D721Med (cell line): ENCODE measurements around the gene KCNJ16.

Source experiments
- DNase-seq: peaks from one replicate; pipeline ENCODE4 v3.0.0; 2011; ENCODE audit warnings: low spot score; ENCODE audit not compliant: insufficient read length
- FAIRE-seq: peaks from 2 replicates; lab custom pipeline; 2011; peaks lifted over from hg19 to GRCh38; lab: Jason Lieb, UNC
- TF ChIP-seq, protein P1 (sequence below): IDR thresholded peaks from 2 replicates; pipeline ENCODE4 v1.5.1; 2012; ENCODE audit warnings: mild to moderate bottlenecking, control low read depth; ENCODE audit not compliant: insufficient read depth; ENCODE audit errors: missing control alignments

Gene KCNJ16

DNA sequence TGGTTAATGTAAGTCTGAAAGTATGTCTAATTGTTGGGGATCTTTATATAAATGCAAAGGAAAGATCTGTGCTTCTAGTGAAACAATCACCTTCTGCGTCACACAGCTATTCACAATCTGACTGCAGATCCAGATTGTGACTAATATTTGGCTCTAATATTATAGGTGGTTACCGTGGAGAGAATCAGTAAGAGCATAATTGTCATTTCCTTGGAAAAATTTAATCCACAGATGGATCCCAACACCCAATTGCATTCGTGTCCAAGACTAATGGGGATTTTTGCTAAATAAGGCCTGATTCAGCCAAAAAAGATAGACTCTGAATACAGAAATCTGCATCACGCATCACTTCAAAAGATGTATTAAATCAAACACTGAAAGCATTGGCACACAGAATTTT lies 91.6 kb downstream of the KCNJ16 start:
- TF ChIP-seq, protein P1, sequence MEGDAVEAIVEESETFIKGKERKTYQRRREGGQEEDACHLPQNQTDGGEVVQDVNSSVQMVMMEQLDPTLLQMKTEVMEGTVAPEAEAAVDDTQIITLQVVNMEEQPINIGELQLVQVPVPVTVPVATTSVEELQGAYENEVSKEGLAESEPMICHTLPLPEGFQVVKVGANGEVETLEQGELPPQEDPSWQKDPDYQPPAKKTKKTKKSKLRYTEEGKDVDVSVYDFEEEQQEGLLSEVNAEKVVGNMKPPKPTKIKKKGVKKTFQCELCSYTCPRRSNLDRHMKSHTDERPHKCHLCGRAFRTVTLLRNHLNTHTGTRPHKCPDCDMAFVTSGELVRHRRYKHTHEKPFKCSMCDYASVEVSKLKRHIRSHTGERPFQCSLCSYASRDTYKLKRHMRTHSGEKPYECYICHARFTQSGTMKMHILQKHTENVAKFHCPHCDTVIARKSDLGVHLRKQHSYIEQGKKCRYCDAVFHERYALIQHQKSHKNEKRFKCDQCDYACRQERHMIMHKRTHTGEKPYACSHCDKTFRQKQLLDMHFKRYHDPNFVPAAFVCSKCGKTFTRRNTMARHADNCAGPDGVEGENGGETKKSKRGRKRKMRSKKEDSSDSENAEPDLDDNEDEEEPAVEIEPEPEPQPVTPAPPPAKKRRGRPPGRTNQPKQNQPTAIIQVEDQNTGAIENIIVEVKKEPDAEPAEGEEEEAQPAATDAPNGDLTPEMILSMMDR: no peak
- FAIRE-seq (no peak), DNase-seq (no peak)

DNA sequence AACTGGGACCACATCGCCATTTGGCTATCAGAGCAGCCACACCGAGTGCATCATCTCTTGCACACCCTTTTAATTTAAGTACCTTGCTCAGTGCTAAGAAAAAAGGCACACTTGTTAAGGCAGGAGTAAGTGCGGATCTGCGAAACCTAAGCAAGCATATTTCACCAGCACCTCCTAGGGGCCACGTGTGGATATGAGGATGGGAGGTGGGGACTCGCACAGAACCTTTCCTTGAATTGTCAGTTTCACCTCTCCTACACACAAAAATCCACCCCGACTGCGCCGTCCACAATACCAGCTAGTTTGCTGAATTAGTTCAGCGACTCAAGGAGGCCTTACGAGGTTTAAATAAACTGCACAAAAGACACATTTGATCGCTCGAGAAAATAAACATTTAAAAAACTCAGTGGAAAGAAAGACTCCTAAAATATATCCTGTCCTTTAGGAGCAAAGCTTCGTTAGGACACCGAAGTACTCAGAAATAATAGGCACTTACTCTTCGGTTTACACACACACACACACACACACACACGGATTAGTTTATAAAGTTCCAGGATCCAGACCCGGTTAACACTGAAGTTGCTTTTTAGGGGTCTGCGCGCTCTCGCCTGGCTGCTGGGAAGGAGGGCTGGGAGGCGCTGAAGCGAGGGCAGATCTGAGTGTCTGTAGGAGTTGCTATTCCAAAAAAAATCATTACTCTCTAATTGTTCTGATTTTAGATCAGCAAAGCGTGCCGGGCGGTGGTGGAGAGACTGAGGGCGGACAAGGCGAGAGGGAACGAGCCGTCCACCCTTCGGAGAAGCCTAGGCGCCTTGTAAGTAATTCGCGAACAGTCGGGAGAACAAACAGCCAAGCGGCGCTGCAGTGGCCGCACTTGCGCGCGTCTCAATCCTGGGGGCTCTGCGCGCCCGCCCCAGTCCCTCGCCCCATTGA lies 93.3 kb downstream of the KCNJ16 start:
- TF ChIP-seq, protein P1: peak; percentile 89
- FAIRE-seq: no peak
- DNase-seq: no peak

DNA sequence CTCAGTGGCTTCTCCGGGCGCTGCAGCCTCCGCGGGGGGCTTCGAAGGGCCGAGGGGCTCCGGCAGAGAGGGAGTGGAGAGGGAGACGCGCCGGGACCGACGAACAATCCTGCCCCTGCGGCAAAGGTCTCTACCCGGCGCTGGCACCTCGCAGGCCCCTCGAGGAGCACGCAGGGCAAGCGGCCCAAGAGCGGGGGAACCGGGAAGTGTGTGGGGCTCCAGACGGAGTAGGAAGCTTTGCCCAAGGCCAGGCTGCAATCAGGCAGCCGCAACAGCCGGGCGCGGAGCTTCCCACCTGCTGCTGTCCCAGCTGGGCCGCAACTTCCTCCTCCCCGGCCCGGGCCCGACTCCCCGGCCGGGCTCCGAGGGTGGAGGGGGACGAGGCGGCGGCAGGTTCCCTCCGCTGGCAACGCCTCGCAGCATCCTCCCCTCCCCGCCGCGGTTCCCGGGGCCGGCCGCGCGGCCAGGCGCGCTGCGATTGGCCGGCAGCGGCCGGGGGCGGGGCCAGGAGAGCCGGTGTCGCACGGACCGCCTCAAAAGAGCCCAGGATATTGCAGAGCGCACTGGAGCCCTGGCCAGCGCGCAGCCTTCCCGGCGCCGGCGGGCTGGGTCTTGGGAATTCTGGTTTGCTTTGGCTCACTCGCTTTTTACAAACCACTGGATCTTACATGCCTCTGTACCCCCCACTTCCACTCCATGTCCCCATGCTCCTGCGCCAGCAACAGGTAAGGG lies 94.1 kb downstream of the KCNJ16 start, which contains the start of gene KCNJ2:
TSS of gene KCNJ2 (plus strand) at position 556 of the 732 bp plus-strand sequence. CDS start 5,508 bp downstream, outside the sequence.
- FAIRE-seq: no peak
- TF ChIP-seq, protein P1: no peak

DNA sequence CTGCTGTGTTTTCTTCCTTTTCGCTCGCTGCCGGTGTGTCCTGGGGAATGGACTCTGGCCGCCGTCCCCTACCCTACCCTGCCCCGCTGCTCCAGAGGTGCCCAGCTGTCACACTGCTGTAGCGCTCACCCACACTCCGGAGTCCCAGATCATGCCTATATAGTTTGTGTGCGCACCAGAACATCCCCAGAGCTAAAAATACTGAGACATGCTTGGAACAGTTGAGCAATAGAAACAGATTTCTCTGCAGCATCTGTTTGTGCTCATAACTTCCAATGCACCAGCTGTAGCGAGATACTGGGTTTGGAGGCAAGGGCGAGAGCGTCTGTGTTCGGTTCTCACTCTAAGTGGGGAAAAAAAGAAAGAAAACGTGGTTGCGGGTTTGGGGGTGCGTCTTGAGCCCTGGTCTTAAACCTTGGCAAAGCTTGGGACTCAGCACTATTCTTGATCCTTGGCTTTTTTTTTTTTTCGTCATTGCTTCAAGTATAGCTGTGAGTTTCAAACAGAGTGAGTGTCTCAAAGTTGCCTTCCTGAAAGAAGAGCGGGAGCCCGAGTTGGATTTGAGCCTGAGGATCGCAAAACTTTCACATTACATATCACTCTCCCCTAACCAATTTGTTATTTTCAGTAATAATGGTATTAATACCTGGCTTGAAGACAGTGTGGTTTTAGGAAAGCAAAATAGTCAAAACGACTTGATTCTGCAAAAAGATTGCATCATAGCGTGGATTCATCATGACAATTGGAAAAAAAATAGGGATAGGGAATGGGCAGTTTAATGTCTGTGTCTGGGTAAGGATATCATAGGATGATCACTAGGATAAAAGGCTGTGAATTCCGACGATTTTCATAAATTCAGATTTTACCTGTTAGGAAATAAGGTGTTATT lies 94.9 kb downstream of the KCNJ16 start:
- TF ChIP-seq, protein P1: no peak
- FAIRE-seq (no peak), DNase-seq (no peak)

More for the DNA sequence above, 94.1 kb downstream of the KCNJ16 start, which contains the start of gene KCNJ2:
- peak; percentile 48 for DNase-seq

DNA sequence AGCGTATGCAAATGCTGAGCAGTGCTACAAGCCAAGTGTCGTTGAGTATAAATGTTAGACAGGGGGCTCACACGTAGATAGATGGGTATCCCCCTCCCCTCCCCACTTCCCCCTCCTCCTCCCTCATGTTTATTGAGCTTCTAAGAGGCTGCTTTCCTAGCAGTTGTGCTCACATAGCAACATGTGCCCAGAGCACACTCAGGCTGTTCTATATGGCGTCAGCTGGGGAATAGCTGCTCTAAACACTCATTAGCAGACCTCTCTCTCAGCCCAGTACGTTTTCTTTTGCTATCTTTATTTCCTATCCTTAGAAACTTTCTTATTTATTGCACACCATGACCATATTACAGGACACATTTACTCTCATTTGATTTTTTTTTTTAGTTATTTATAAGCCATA lies 96.1 kb downstream of the KCNJ16 start:
- FAIRE-seq: no peak
- TF ChIP-seq, protein P1: no peak
- no peak for DNase-seq

DNA sequence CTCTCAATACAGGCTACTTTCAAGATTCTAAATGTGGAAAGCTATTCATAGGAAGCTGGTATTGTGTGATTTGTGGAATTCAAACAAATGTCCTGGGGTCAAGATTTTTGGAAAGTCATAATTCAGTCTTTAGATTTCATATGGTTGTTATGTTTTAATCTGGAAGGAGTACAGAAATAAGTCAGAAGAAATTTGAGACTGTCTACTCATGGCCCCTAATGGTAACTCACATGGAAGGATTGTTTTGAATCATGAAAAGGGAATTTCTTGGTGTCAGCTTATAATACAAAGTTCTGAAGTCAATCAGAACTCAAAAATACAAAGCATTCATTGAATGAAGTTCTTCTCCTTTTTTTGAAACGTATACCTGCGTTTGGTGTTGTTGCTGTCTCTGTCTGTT lies 97.4 kb downstream of the KCNJ16 start:
- DNase-seq (no peak), FAIRE-seq (no peak)
- TF ChIP-seq, protein P1: no peak
